Caki2 (cell line): ENCODE results near the gene SLC6A14. TPM values are rescaled to one million over a fixed set of nuclear protein-coding genes. Genes with fewer than 3 reads are reported as not detected.

Source experiments
- DNase-seq: peaks from one replicate; pipeline ENCODE4 v3.0.0-alpha.2; 2015; ENCODE audit warnings: low read depth
- in situ Hi-C: cut with HindIII; loops from 2 replicates; pipeline ENCODE4 v1.10.0; 2016; ENCODE audit warnings: low sequenced_read_pairs, low pct_unique_long_range_greater_than_20kb, mixed read lengths
- total RNA-seq: library from RNA; depleted of rRNA; stranded (reverse); fragments of >200 nt; shearing (Covaris generic); gene quantifications from 2 replicates; pipeline ENCODE4 v1.2.3, GENCODE V29; 2014; ENCODE audit warnings: low replicate concordance; rRNA removed

The SLC6A14 gene, protein sequence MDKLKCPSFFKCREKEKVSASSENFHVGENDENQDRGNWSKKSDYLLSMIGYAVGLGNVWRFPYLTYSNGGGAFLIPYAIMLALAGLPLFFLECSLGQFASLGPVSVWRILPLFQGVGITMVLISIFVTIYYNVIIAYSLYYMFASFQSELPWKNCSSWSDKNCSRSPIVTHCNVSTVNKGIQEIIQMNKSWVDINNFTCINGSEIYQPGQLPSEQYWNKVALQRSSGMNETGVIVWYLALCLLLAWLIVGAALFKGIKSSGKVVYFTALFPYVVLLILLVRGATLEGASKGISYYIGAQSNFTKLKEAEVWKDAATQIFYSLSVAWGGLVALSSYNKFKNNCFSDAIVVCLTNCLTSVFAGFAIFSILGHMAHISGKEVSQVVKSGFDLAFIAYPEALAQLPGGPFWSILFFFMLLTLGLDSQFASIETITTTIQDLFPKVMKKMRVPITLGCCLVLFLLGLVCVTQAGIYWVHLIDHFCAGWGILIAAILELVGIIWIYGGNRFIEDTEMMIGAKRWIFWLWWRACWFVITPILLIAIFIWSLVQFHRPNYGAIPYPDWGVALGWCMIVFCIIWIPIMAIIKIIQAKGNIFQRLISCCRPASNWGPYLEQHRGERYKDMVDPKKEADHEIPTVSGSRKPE
- not detected in 2 replicates for total RNA-seq

DNA sequence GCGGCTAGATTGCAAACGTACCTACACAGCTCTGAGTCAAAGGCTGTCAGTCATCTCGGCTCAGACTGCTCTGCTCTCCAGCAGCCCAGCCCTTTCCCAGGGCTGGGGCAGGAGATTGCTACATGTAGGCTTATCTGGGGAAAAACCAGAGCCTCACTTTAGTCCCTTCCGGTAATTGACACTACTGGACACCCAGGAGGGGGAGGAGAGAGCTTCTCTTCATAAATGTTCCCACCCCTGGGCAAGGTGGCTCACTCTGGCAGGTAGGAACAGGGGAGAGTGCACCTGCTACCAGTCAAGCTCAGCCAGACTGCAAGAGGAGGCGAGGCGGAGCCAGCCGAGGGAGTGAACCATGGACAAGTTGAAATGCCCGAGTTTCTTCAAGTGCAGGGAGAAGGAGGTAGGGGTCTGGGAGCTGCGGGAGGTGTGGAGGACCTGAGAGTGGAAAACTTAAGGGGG, at the start of gene SLC6A14:
Gene SLC6A14, plus strand, starts transcription at position 249 of the 459 bp plus-strand sequence. Its CDS starts 104 bp downstream, at position 353.
- in situ Hi-C loops = no loop called here
- DNase-seq = no peak

DNA sequence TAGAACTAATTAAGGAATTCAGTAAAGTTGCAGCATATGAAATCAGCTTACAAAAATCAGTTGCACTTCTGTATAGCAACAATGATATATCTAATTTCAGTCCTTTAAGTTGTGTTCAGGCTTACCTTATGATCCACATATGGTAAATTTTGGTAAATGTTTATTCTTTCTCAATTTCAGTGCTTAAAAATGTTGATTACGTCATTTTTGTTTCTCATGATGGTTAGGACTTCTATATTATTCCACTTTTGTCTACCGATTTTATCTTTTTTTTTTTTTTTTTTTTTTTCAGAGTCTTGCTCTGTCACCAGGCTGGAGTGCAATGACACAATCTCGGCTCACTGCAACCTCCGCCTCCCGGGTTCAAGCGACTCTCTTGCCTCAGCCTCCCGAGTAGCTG, 40.7 kb upstream of the SLC6A14 start:
- DNase-seq = no peak
- in situ Hi-C loops = no loop called here

DNA sequence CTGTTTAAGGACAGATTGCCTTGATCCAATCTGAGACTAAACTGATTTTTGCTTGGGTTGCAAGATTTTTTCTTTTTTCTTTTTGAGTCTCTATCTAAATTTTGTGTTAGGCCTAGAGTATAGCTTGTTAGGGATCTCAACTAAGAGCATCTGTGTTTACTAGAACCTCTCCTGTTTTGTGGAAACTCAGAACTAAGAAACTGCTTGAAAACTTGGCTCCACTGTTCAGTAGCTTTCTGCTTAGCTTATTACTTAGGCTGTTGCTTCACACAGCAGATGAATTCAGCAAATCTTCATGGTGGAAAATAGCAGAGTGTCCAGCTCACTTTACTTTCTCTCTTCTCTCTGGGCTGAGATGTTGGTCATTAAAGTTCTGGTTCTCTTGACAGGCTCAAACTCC, 36.7 kb upstream of the SLC6A14 start:
- in situ Hi-C loops = no loop called here
- no peak for DNase-seq

DNA sequence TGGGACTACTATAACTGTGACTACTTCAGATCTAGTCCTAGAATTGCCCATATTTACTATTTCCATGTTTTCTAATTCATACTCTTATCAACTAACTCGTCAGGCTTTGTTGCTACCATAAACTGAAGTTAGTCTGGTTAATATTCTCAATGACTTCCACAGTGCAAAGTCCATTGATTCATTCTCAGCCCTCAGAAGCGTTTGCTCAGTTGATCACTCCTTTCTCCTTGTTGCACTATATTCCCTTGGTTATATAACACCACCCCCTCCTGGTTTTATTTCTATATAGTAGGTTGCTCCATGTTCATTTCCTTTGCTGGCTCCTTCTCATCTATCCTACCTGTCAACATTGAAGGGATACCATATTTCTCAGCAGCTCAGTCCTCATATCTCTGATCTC, 27.2 kb upstream of the SLC6A14 start:
- DNase-seq = no peak
- in situ Hi-C loops = no loop called here

DNA sequence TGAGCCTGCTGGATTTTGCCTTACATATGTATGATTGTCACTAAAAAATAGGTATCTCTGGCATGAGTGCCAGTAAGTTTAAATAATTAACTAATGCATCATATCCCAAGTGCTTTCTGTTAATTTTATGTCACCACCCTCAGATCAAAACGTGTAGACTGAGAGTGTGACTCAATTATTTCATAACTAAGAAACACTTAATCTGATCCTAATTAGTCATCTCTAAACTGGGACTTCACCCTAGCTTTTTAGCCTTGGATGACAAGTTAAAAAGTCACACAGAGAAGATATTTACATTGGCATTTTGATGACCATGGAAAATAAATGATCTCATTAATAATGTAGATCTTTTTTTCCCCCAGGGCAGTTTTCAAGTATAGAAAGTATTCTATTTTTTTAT, 23.1 kb upstream of the SLC6A14 start:
- in situ Hi-C loops = no loop called here
- no peak for DNase-seq

DNA sequence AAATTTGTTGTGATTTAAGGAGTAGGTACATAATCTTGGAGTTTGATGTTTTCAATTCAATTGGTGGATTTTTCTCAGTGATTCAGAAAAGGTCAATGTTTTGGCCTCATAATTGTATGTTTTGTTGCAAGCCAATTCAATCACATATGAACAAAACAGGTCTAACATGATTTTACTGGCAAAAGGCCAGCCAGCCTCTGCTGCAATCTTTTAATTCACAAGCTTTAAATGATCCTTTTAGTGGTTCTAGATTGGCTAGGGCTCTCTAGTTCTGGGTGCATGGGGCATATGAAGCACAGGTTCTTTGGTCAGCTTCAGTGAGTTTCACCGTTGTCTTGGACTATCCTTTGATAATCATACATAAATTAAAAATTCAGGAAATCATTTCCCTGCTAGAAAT, 19.2 kb upstream of the SLC6A14 start:
- no peak for DNase-seq
- in situ Hi-C loops = no loop called here

DNA sequence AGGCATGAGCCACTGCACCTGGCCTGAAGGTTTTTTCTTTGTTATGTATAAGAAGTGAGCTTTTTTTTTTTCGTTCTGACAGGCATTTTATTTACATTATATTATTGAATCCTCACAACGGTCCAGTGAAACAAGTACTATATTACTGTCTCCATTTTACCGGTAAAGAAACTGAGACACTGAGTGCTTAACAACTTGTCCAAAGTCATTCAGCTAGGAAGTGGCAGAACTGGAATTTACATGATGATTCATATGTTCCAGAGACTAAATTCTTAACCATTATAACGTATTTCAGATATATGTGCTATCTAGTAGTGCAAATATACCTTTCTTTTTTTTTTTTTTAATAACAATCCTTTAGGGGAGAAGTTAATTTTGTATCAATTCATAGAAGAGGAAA, 18.4 kb upstream of the SLC6A14 start:
- in situ Hi-C loops = no loop called here
- no peak for DNase-seq

DNA sequence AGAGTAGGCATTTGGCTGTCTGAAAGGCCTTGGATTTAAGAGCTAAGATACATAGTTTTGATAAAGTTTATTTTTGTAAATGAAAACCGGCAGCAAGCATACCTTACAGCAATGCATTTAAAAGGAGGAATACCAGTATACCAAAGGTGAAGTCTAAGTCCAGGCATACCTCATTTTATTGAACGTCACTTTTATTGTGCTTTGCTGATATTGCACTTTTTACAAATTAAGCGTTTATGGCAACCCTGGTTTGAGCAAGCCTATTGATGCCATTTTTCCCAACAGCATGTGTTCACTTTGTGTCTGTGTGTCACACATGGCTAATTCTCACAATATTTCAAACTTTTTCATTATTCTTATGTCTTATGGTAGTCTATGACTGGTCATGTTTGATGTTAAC, 8.4 kb upstream of the SLC6A14 start:
- in situ Hi-C loops = no loop called here
- no peak for DNase-seq

DNA sequence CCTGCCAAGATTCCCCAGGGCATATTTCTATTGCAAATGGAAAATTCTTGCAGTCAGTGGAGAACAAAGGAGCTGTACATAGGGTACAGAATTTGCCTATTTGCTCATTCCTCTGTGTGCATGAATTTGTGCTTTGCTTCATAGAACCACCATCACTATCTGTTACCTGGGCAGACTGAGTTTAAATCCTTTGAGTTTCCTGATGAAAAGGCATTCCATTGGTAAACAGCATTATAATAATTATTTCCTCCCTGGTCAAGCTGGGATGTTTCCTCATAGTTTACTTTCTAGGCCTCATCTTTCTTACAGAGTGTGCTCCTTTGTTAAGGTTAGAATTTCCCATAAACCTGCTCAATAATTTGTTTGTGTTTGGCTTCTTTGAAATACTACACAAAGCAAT, 809 bp upstream of the SLC6A14 start:
- no peak for DNase-seq
- in situ Hi-C loops = no loop called here

DNA sequence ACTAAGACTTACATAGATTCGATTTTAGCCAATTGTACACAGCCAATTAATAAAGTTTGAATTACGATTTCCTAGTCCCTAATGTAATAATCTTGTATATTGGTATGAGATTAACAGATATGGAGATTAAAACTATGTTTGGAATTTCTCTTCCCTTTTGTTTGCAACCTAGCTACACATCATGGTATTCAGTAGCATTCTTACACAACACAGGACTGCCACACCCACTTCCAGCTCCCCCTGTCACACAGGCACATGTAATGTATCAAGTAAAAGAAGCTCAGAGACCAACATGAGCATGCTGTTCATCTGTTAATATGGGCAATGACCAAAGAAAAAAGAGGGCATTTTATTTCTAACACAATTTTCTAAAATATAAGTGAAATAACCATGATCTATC, 12.8 kb downstream of the SLC6A14 start:
- in situ Hi-C loops = no loop called here

DNA sequence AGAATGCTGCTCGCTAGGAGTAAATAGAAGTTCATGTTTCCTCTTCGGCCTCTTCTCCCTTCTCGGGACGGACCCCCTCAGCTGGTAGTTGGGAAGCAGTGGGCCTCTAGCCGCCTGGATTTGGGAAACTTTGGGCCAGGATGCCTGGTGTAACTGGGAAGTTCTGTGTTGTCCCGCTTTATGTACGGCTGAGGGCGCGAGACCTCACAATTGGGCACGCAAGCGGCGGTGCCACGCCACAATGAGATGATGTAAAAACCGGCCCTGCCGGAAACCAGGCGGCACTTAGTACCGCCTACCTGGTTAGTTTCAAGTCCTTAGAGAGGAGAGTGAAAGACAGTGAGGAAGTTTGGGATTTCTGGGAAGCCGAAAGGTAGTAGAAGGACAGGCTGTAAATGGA, 26.4 kb downstream of the SLC6A14 start, which contains the start of gene CT83:
Gene CT83, minus strand, starts transcription at position 155 of the 400 bp plus-strand sequence. Its CDS starts 120 bp downstream, at position 35.
- no peak for DNase-seq

More for the DNA sequence above, 12.8 kb downstream of the SLC6A14 start:
- no peak for DNase-seq

DNA sequence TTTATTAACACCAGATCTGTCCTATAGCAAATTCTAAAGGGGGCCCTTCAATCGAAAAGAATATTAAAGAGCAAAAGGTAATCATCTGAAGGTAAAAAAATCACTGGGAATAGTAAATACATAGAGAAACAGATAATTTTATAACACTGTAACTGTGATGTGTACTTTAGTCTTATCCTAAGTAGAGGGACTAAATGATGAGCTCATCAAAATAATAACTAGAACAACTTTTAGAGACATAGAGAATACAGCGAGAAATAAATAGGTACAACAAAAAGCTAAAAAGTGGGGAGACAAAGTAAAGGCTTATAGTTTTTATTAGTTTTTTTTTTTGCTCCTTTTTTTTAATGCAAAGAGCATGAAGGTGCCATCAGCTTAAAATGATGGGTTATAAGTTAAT, 43.7 kb downstream of the SLC6A14 start:
- in situ Hi-C loops = no loop called here
- DNase-seq = no peak

More for the DNA sequence above, 26.4 kb downstream of the SLC6A14 start, which contains the start of gene CT83:
- in situ Hi-C loops = no loop called here

DNA sequence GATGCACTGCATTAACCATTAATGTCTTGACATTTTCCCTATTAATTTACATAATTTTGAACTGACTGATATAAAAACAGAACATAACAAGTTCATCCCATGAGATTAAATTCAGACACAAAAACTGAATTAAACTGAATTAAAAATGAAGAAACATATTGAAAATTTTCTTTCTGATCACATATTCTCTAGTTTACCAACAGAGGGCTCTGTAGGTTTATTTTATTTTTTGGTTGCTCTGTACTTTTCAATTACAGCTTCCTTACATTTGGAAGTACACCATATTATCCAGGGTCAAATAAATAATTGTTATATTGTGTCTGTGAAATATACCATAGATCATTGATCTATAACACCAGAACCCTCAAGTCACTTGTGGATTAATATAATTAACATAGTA, 53.7 kb downstream of the SLC6A14 start:
- in situ Hi-C loops = no loop called here

DNA sequence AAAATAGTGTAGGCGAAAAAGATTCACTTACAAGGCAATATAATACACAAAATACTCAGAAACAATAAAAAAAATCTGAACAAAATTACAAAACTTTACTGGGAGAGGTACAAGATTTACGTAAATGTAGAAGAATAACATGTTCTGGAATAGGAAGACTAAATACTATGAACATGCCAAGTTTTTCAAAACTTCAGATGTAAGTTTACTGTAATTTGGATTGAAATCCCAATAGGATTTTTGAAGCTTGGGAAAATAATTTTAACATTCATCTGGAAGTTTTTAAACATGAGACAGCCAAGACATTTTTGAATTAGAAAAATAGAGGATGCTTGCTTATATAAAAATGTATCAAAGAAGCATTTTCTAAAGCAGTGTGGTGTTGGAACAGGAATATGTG, 56.9 kb downstream of the SLC6A14 start:
- in situ Hi-C loops = no loop called here
- DNase-seq = no peak

More for the DNA sequence above, 53.7 kb downstream of the SLC6A14 start:
- no peak for DNase-seq

DNA sequence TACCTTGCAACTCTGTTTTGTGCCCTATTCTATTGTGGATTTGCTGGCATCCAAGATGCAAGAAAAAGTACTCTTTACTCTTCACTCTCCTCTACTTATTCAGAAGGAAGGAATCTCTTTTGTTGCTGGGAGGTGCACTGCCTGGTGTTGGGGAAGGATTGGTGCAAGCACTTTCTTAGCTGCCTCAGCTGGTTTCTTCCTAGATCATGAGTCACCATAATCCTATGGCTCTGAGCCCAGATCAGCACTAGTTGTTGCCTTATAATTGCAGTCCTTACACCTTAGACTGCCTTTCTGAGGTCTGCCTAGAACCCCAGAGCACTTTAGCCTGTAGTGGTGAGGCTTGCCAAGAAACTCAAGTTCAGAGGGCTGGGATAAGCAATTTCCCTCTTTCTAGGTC, 63.4 kb downstream of the SLC6A14 start:
- DNase-seq = no peak
- in situ Hi-C loops = no loop called here

Other genes starting within 250 kb of the SLC6A14 start
- gene CT83, start 26.4 kb downstream of the SLC6A14 start, total RNA-seq = not detected in 2 replicates